H54 (cell line): Measurements from ENCODE around the gene LGR5.
A peak's percentile ranks its signal among the peaks of the same experiment; 100 is the strongest.

Source experiments
- DNase-seq: peaks from one replicate; pipeline ENCODE4 v3.0.0; 2011; ENCODE audit warnings: low spot score, mixed read lengths; ENCODE audit not compliant: insufficient read length
- FAIRE-seq: peaks from 3 replicates; lab custom pipeline; 2011; peaks lifted over from hg19 to GRCh38; lab: Jason Lieb, UNC
- POLR2A ChIP-seq: IDR thresholded peaks from 2 replicates; pipeline ENCODE4 v1.6.1; 2011; ENCODE audit warnings: low read depth, mild to moderate bottlenecking, low read length

The LGR5 gene

GRCh38 chr12:71447691-71448132, 8.1 kb downstream of the LGR5 start:
- TF ChIP-seq POLR2A: no peak
- DNase-seq: no peak
- no peak for FAIRE-seq

- DNase-seq (no peak), FAIRE-seq (no peak)
- TF ChIP-seq POLR2A: no peak
Observed at GRCh38 chr12:71448150-71448581, 8.6 kb downstream of the LGR5 start.

GRCh38 chr12:71449373-71450070, 9.9 kb downstream of the LGR5 start:
- TF ChIP-seq POLR2A: no peak
- DNase-seq: no peak
- no peak for FAIRE-seq

- DNase-seq (no peak), FAIRE-seq (no peak)
- TF ChIP-seq POLR2A: no peak
Observed at GRCh38 chr12:71452006-71452405, 12.4 kb downstream of the LGR5 start.

- FAIRE-seq: no peak
- no peak for DNase-seq
- no peak for TF ChIP-seq POLR2A
Observed at GRCh38 chr12:71455028-71455737, 15.6 kb downstream of the LGR5 start.

- FAIRE-seq (no peak), DNase-seq (no peak)
- TF ChIP-seq POLR2A: no peak
Observed at GRCh38 chr12:71456316-71456715, 16.7 kb downstream of the LGR5 start.

- no peak for DNase-seq
- no peak for FAIRE-seq
- TF ChIP-seq POLR2A: no peak
Observed at GRCh38 chr12:71456990-71457389, 17.4 kb downstream of the LGR5 start.

- DNase-seq (no peak), FAIRE-seq (no peak)
- TF ChIP-seq POLR2A: no peak
Observed at GRCh38 chr12:71460318-71460717, 20.7 kb downstream of the LGR5 start.

GRCh38 chr12:71460850-71461609, 21.4 kb downstream of the LGR5 start:
- DNase-seq (no peak), FAIRE-seq (no peak)
- TF ChIP-seq POLR2A: no peak

- DNase-seq: no peak
- no peak for FAIRE-seq
- no peak for TF ChIP-seq POLR2A
Observed at GRCh38 chr12:71461787-71462328, 22.3 kb downstream of the LGR5 start.

GRCh38 chr12:71465796-71466195, 26.2 kb downstream of the LGR5 start:
- no peak for TF ChIP-seq POLR2A
- DNase-seq: no peak
- FAIRE-seq: no peak

- DNase-seq (peak; percentile 35), FAIRE-seq (peak; percentile 70)
- no peak for TF ChIP-seq POLR2A
Observed at GRCh38 chr12:71469258-71469750, 29.7 kb downstream of the LGR5 start.

GRCh38 chr12:71472441-71472911, 32.9 kb downstream of the LGR5 start:
- FAIRE-seq (no peak), DNase-seq (no peak)
- TF ChIP-seq POLR2A: no peak
